GOT3 (cell line): ENCODE data around the gene YJEFN3.

ENCODE experiments used
- DNase-seq: peaks from one replicate; lab custom pipeline; 2025; ENCODE audit warnings: mixed read lengths; lab: John Stamatoyannopoulos, UW

The YJEFN3 gene

GRCh38 chr19:19498255-19498991 is 30.3 kb upstream of the YJEFN3 start:
- no peak for DNase-seq

- DNase-seq: no peak
Measured at GRCh38 chr19:19499272-19499995, 29.3 kb upstream of the YJEFN3 start.

- no peak for DNase-seq
Measured at GRCh38 chr19:19500975-19501644, 27.6 kb upstream of the YJEFN3 start.

- DNase-seq: no peak
Measured at GRCh38 chr19:19501798-19502197, 26.9 kb upstream of the YJEFN3 start.

- DNase-seq: no peak
Measured at GRCh38 chr19:19502281-19502680, 26.4 kb upstream of the YJEFN3 start.

GRCh38 chr19:19502808-19503602 is 25.7 kb upstream of the YJEFN3 start:
- no peak for DNase-seq

- DNase-seq: no peak
Measured at GRCh38 chr19:19504754-19505668, 23.7 kb upstream of the YJEFN3 start.

GRCh38 chr19:19505669-19506326 is 22.9 kb upstream of the YJEFN3 start:
- DNase-seq: no peak

- DNase-seq: no peak
Measured at GRCh38 chr19:19506592-19506991, 22.1 kb upstream of the YJEFN3 start.

- DNase-seq: no peak
Measured at GRCh38 chr19:19507354-19507753, 21.4 kb upstream of the YJEFN3 start.

- no peak for DNase-seq
Measured at GRCh38 chr19:19508217-19508616, 20.5 kb upstream of the YJEFN3 start.

GRCh38 chr19:19510432-19510831 is 18.3 kb upstream of the YJEFN3 start:
- no peak for DNase-seq

GRCh38 chr19:19513682-19514081 is 15.0 kb upstream of the YJEFN3 start:
- no peak for DNase-seq

GRCh38 chr19:19514215-19514657 is 14.5 kb upstream of the YJEFN3 start:
- no peak for DNase-seq

- DNase-seq: no peak
Measured at GRCh38 chr19:19514881-19515641, 13.7 kb upstream of the YJEFN3 start, which contains the start of gene TSSK6. TSS of gene TSSK6 (minus strand) at chr19:19515548. CDS start at chr19:19515427, 121 bp downstream.

GRCh38 chr19:19515642-19516519 is 12.8 kb upstream of the YJEFN3 start, which contains the start of gene NDUFA13:
TSS of gene NDUFA13 (plus strand) at chr19:19516225. CDS start at chr19:19516239, 14 bp downstream.
- DNase-seq: peak; percentile 76

- DNase-seq: no peak
Measured at GRCh38 chr19:19517235-19517619, 11.5 kb upstream of the YJEFN3 start.

GRCh38 chr19:19520989-19521388 is 7.7 kb upstream of the YJEFN3 start:
- DNase-seq: no peak
